Left ventricle myocardium inferior (tissue), 1 donor: Measurements from ENCODE around the gene CSF2RB. TPM values are rescaled to one million over a fixed set of nuclear protein-coding genes. Genes with fewer than 3 reads are reported as not detected.

ENCODE experiments used
- DNase-seq: peaks from one replicate; pipeline ENCODE4 v3.0.0-alpha.2; 2020
- H3K27ac ChIP-seq: fragments of 200-600 bp; replicated peaks from 2 replicates; pipeline ENCODE4 v1.8.0; 2021
- H3K27me3 ChIP-seq: fragments of 200-600 bp; 2 replicates; pipeline ENCODE4 v1.8.0; 2021; ENCODE audit warnings: low read depth
- H3K36me3 ChIP-seq: fragments of 200-600 bp; 2 replicates; pipeline ENCODE4 v1.8.0; 2021
- H3K4me1 ChIP-seq: fragments of 200-600 bp; 2 replicates; pipeline ENCODE4 v1.8.0; 2021
- H3K4me3 ChIP-seq: fragments of 200-600 bp; 2 replicates; pipeline ENCODE4 v1.8.0; 2021; ENCODE audit warnings: mild to moderate bottlenecking, moderate library complexity
- H3K9me3 ChIP-seq: fragments of 200-600 bp; replicated peaks from 2 replicates; pipeline ENCODE4 v1.8.0; 2021
- CTCF ChIP-seq: fragments of 200-600 bp; IDR thresholded peaks from 2 replicates; pipeline ENCODE4 v1.8.0; 2021; ENCODE audit warnings: antibody characterized with exemption, mild to moderate bottlenecking, borderline replicate concordance
- intact Hi-C: fragments of 100-400 bp; cut with micrococcal nuclease; formaldehyde crosslinking; loops from one replicate; pipeline ENCODE4 v1.11.0; 2022
- total RNA-seq: library from RNA; stranded (reverse); fragmentation: NEBNext Ultra II Directional; extraction: Animal tissue kit (Norgen Biotek cat#: 25700); gene quantifications from one replicate; pipeline ENCODE4 v1.2.1, GENCODE V29; 2021
- donor health status: DM: no; HTN: yes; CAD: no; lungs with severe emphysema.

CSF2RB gene
- total RNA-seq, 1 donor from 2014 or later: 2.8 TPM

GRCh38 chr22:36935694-36936093 is 22.3 kb downstream of the CSF2RB start:
- TF ChIP-seq CTCF: no peak
- Histone ChIP-seq H3K36me3 (no peaks in the 10 kb centered on the region), H3K4me1 (no peaks in the 10 kb centered on the region), H3K27me3 (peaks cover 8% of the 10 kb centered on the region), H3K9me3 (no peaks in the 10 kb centered on the region), H3K27ac (no peak overlapping the region), H3K4me3 (no peak overlapping the region)
- DNase-seq: no peak
- intact Hi-C loops: no loop called here

DNA sequence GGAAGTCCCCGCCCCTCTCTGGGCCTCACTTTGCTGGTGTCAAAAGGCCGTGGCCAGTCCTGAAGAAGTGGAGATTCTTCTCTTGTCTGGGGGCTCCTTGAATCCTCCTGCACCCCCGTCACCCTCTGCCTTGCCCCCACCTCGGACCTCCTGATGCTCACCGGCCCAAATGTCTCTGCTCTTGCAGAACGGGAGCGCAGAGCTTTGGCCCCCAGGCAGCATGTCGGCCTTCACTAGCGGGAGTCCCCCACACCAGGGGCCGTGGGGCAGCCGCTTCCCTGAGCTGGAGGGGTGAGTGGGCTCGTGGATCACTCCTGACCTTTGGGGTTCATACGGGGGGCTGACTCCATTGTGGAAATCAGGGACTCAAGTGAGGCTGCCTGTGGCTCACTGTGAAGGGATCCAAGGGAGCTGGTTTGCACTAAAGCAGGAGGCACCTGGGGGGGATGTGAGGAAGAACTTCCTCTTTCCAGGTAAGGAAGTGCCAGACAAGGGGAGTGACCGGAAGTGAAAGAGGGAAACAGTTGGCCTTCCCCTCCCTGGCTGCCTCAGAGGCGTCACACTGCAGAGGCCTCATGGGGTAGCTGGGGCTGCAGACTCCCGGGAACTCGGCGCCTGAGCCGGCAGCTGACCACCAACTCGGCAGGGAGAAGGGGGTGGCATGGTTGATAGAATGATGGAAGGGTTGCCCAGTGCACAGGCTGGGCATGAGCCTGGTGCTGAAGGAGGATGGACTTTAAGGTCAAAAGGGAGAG is 23.1 kb downstream of the CSF2RB start:
- Histone ChIP-seq H3K4me3 (no peak overlapping the region), H3K4me1 (no peaks in the 10 kb centered on the region), H3K36me3 (no peaks in the 10 kb centered on the region), H3K27me3 (peaks cover 12% of the 10 kb centered on the region), H3K9me3 (no peaks in the 10 kb centered on the region), H3K27ac (no peak overlapping the region)
- no peak for DNase-seq
- no peak for TF ChIP-seq CTCF
- intact Hi-C loops: no loop called here

DNA sequence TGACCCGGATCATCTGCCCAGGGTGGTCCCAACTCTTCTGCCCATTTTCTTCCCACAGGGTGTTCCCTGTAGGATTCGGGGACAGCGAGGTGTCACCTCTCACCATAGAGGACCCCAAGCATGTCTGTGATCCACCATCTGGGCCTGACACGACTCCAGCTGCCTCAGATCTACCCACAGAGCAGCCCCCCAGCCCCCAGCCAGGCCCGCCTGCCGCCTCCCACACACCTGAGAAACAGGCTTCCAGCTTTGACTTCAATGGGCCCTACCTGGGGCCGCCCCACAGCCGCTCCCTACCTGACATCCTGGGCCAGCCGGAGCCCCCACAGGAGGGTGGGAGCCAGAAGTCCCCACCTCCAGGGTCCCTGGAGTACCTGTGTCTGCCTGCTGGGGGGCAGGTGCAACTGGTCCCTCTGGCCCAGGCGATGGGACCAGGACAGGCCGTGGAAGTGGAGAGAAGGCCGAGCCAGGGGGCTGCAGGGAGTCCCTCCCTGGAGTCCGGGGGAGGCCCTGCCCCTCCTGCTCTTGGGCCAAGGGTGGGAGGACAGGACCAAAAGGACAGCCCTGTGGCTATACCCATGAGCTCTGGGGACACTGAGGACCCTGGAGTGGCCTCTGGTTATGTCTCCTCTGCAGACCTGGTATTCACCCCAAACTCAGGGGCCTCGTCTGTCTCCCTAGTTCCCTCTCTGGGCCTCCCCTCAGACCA is 24.0 kb downstream of the CSF2RB start:
- Histone ChIP-seq H3K36me3 (no peaks in the 10 kb centered on the region), H3K4me1 (no peaks in the 10 kb centered on the region), H3K9me3 (no peaks in the 10 kb centered on the region), H3K27me3 (peaks cover 21% of the 10 kb centered on the region), H3K27ac (no peak overlapping the region), H3K4me3 (no peak overlapping the region)
- TF ChIP-seq CTCF: no peak
- no peak for DNase-seq
- intact Hi-C loops: no loop called here

DNA sequence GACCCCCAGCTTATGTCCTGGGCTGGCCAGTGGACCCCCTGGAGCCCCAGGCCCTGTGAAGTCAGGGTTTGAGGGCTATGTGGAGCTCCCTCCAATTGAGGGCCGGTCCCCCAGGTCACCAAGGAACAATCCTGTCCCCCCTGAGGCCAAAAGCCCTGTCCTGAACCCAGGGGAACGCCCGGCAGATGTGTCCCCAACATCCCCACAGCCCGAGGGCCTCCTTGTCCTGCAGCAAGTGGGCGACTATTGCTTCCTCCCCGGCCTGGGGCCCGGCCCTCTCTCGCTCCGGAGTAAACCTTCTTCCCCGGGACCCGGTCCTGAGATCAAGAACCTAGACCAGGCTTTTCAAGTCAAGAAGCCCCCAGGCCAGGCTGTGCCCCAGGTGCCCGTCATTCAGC is 24.6 kb downstream of the CSF2RB start:
- TF ChIP-seq CTCF: no peak

GRCh38 chr22:36938886-36939285 is 25.5 kb downstream of the CSF2RB start:
- no peaks in the 10 kb centered on the region for H3K36me3 ChIP-seq
- H3K27ac ChIP-seq: no peak overlapping the region
- H3K27me3 ChIP-seq: peaks cover 30% of the 10 kb centered on the region
- intact Hi-C loops: no loop called here
- H3K4me3 ChIP-seq: no peak overlapping the region
- no peaks in the 10 kb centered on the region for H3K4me1 ChIP-seq
- H3K9me3 ChIP-seq: no peaks in the 10 kb centered on the region
- TF ChIP-seq CTCF: no peak
- no peak for DNase-seq

More for the DNA sequence above, 24.6 kb downstream of the CSF2RB start:
- Histone ChIP-seq H3K36me3 (no peaks in the 10 kb centered on the region), H3K4me1 (no peaks in the 10 kb centered on the region), H3K9me3 (no peaks in the 10 kb centered on the region), H3K27me3 (peaks cover 26% of the 10 kb centered on the region), H3K4me3 (no peak overlapping the region), H3K27ac (no peak overlapping the region)
- DNase-seq: no peak
- intact Hi-C loops: no loop called here
